Retinal pigment epithelial cell (primary cell): ENCODE data around the gene SLC15A1.

Source experiments
- DNase-seq: peaks from one replicate; pipeline ENCODE4 v3.0.0-alpha.2; 2010; ENCODE audit warnings: low read depth
- H3K4me3 ChIP-seq: 2 replicates; pipeline ENCODE4 v1.5.1; 2011; ENCODE audit warnings: mild to moderate bottlenecking, low read length, control low read depth, moderate library complexity
- CTCF ChIP-seq: conservative IDR thresholded peaks from 2 replicates; pipeline ENCODE4 v1.5.1; 2011; ENCODE audit warnings: low read depth, low read length, control low read depth, inconsistent platforms

The SLC15A1 gene

DNA sequence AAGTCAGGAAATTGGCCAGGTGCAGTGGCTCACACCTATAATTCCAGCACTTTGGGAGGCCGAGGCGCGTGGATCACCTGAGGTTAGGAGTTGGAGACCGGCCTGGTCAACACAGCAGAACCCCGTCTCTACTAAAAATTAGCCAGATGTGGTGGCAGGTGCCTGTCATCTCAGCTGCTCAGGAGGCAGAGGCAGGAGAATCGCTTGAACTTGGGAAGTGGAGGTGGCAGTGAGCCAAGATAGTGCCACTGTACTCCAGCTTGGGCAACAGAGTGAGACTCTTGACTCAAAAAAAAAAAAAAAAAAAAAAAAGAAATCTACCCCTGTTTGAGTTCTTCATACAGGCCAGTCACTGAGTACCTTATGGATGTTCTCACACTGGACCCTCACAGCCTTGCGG, 42.0 kb downstream of the SLC15A1 start:
- no peak overlapping the region for H3K4me3 ChIP-seq
- no peak for TF ChIP-seq CTCF
- no peak for DNase-seq

DNA sequence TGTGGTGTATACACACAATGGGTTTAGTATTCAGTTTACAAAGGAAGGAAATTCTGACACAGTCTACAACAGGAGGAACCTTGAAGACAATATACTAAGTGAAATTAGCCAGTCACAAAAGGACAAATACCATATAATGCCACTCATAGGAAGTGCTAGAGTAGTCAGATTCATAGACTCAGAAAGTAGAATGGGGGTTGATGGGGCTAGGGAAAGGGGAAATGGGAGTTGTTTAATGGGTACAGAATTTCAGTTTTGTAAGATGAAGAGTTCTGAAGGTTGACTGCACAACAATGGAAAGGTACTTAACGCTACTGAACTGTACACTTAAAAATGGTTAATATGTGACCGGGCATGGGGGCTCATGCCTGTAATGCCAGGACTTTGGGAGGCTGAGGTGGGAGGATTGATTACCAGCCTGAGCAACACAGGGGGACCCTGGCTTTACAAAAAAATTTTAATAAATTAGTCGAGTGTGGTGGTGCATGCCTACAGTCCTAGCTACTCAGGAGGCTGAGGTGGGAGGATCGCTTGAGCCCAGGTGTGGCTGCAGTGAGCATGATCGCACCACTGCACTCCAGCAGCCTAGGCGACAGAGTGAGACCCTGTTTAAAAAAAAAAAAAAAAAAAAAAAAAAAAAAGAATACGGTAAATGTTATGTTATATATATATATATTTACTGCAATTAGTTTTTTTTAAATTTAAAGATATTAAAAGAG, 45.0 kb downstream of the SLC15A1 start:
- TF ChIP-seq CTCF = no peak
- DNase-seq = no peak
- no peak overlapping the region for H3K4me3 ChIP-seq

DNA sequence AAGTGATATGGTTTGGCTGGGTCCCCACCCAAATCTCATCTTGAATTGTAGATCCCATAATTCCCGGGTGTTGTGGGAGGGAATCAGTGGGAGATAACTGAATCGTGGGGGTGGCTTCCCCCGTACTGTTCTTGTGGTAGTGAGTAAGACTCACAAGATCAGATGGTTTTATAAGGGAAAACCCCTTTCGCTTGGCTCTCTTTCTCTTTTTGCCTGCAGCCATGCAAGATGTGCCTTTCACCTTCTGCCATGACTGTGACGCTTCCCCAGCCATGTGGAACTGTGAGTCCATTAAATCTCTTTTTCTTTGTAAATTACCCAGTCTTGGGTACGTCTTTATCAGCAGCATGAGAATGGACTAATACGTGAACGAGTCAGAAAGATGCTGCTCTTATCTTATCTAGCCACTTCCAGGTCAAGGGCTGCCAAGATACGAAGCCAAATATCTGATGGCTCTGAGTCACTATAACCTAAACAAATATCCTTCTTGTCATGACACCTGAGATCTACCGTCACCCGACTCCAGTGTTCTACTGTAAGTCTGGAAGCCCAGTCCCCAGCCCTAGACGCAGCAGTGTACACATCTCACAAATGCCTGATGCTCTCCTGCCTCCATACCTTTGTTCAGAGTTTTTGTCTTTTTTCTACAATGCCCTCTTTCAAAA, 45.9 kb downstream of the SLC15A1 start:
- DNase-seq = no peak
- TF ChIP-seq CTCF = no peak
- H3K4me3 ChIP-seq = no peak overlapping the region

GRCh38 chr13:98697791-98698190, 54.7 kb downstream of the SLC15A1 start:
- no peak for TF ChIP-seq CTCF
- no peak overlapping the region for H3K4me3 ChIP-seq
- peak; percentile 58 for DNase-seq

- no peak for DNase-seq
- TF ChIP-seq CTCF = no peak
- H3K4me3 ChIP-seq = no peak overlapping the region
These were observed 58.7 kb downstream of the SLC15A1 start for GRCh38 chr13:98693756-98694155.

GRCh38 chr13:98691360-98691759, 61.1 kb downstream of the SLC15A1 start:
- TF ChIP-seq CTCF = no peak
- no peak overlapping the region for H3K4me3 ChIP-seq
- DNase-seq = no peak

- DNase-seq = no peak
- TF ChIP-seq CTCF = no peak
- H3K4me3 ChIP-seq = no peak overlapping the region
These were observed 62.0 kb downstream of the SLC15A1 start for GRCh38 chr13:98690348-98691022.
